Fibroblast of lung (primary cell): Measurements from ENCODE around the gene KIF1B. TPM values are rescaled to one million over a fixed set of nuclear protein-coding genes. Genes with fewer than 3 reads are reported as not detected.
"Not testable (repeated sequence)": the region's sequence is repeated elsewhere in the genome, so short reads cannot be mapped to it uniquely, and the experiment has no call there.

Experiments used
- DNase-seq, 2 donors: peaks; one replicate each; pipeline versions ENCODE4 v3.0.0 to v3.0.0-alpha.2; 2010; ENCODE audit warnings: low read depth in 2 of 2
- H2AFZ ChIP-seq: 2 replicates; pipeline ENCODE4 v1.5.1; 2012; ENCODE audit warnings: low read length, control low read depth, inconsistent platforms
- H3K27ac ChIP-seq: 2 replicates; pipeline ENCODE4 v1.5.1; 2011; ENCODE audit warnings: low read length, control low read depth; ENCODE audit not compliant: insufficient read depth
- H3K27me3 ChIP-seq: 2 replicates; pipeline ENCODE4 v1.5.1; 2011; ENCODE audit warnings: mild to moderate bottlenecking, low read length; ENCODE audit not compliant: control insufficient read depth, insufficient read depth
- H3K36me3 ChIP-seq: 2 replicates; pipeline ENCODE4 v1.5.1; 2011; ENCODE audit warnings: low read length; ENCODE audit not compliant: control insufficient read depth, insufficient read depth
- H3K4me1 ChIP-seq: 2 replicates; pipeline ENCODE4 v1.5.1; 2011; ENCODE audit warnings: low read length; ENCODE audit not compliant: control insufficient read depth, insufficient read depth; ENCODE audit errors: extremely low read depth
- H3K4me2 ChIP-seq: 2 replicates; pipeline ENCODE4 v1.5.1; 2011; ENCODE audit warnings: low read length, control low read depth; ENCODE audit not compliant: insufficient read depth; ENCODE audit errors: extremely low read depth
- H3K4me3 ChIP-seq, 4 experiments: fragments of 200-600 bp in 1 of 4; sonication (generic) in 1 of 4; replicated peaks in 1 of 4; 2 replicates each; pipeline ENCODE4 v1.5.1; 2011 to 2016; ENCODE audit warnings: low read length in 4 of 4, low read depth in 3 of 4, mild to moderate bottlenecking in 3 of 4, control low read depth in 2 of 4, inconsistent platforms in 1 of 4, mixed read lengths in 1 of 4; ENCODE audit not compliant: insufficient read depth in 1 of 4; ENCODE audit errors: control extremely low read depth in 1 of 4
- H3K79me2 ChIP-seq: 2 replicates; pipeline ENCODE4 v1.5.1; 2012; ENCODE audit warnings: mild to moderate bottlenecking, low read length, inconsistent platforms; ENCODE audit not compliant: control insufficient read depth, insufficient read depth
- H3K9ac ChIP-seq: 2 replicates; pipeline ENCODE4 v1.5.1; 2011; ENCODE audit warnings: mild to moderate bottlenecking, low read length, control low read depth; ENCODE audit not compliant: insufficient read depth
- H3K9me3 ChIP-seq: 2 replicates; pipeline ENCODE4 v1.5.1; 2012; ENCODE audit warnings: low read depth, low read length; ENCODE audit not compliant: control insufficient read depth, insufficient read depth
- H4K20me1 ChIP-seq: 2 replicates; pipeline ENCODE4 v1.5.1; 2011; ENCODE audit warnings: low read length; ENCODE audit not compliant: control insufficient read depth, insufficient read depth; ENCODE audit errors: extremely low read depth
- CTCF ChIP-seq, 2 donors: IDR thresholded peaks in 1 of 2; conservative IDR thresholded peaks in 1 of 2; 1 replicate in 1 of 2; 2 replicates in 1 of 2; pipeline ENCODE4 v1.5.1; 2011 to 2012; ENCODE audit warnings: low read length in 2 of 2, control low read depth in 1 of 2, inconsistent platforms in 1 of 2, low read depth in 1 of 2, mild to moderate bottlenecking in 1 of 2
- EZH2 ChIP-seq: IDR thresholded peaks from 2 replicates; pipeline ENCODE4 v1.5.1; 2012; ENCODE audit warnings: low read length, control low read depth, mild to moderate bottlenecking; ENCODE audit errors: missing control alignments
- polyA plus RNA-seq, 2 donors: library from polyadenylated mRNA; depleted of rRNA in 1 of 2; stranded (reverse) in 1 of 2; unstranded in 1 of 2; fragments of >200 nt; gene quantifications; 2 replicates each; pipeline ENCODE4 v1.2.1, GENCODE V29; 2011 to 2012; ENCODE audit warnings: missing spikeins in 1 of 2
- total RNA-seq: library from RNA; depleted of rRNA; stranded (reverse); fragments of >200 nt; gene quantifications from 2 replicates; pipeline ENCODE4 v1.2.1, GENCODE V29; 2014

KIF1B gene
- total and polyA plus RNA-seq, 2 donors (not counting 1 experiment from before 2014, with no cell fraction given) = 23.6 to 34.3 TPM

- H3K27ac ChIP-seq = no peak overlapping the region
- H3K27me3 ChIP-seq = no peaks in the 10 kb centered on the region
- no peaks in the 10 kb centered on the region for H4K20me1 ChIP-seq
- no peak overlapping the region for H2AFZ ChIP-seq
- H3K9ac ChIP-seq = no peak overlapping the region
- TF ChIP-seq CTCF (conservative IDR thresholded peaks at IDR 0.05 in 1 of 2, IDR thresholded peaks at IDR 0.05 in 1 of 2; ENCODE audit: low read depth in 1 of 2, low read length in 2 of 2) (no peak), EZH2 (no peak)
- no peak for DNase-seq
- H3K4me3 ChIP-seq = no peak overlapping the region
- H3K36me3 ChIP-seq = peaks cover 2% of the 10 kb centered on the region
- no peaks in the 10 kb centered on the region for H3K9me3 ChIP-seq
- H3K79me2 ChIP-seq = no peaks in the 10 kb centered on the region
- no peaks in the 10 kb centered on the region for H3K4me1 ChIP-seq
- H3K4me2 ChIP-seq = no peak overlapping the region
These were observed 157.8 kb downstream of the KIF1B start for GRCh38 chr1:10368194-10368593.

- H3K9me3 ChIP-seq = no peaks in the 10 kb centered on the region
- H4K20me1 ChIP-seq = no peaks in the 10 kb centered on the region
- no peaks in the 10 kb centered on the region for H3K36me3 ChIP-seq
- H3K4me3 ChIP-seq = no peak overlapping the region
- no peaks in the 10 kb centered on the region for H3K4me1 ChIP-seq
- no peaks in the 10 kb centered on the region for H3K27me3 ChIP-seq
- H3K27ac ChIP-seq = no peak overlapping the region
- DNase-seq = peak in 1 of 2 donors; percentile 37
- no peak overlapping the region for H3K9ac ChIP-seq
- no peaks in the 10 kb centered on the region for H3K79me2 ChIP-seq
- no peak overlapping the region for H3K4me2 ChIP-seq
- no peak overlapping the region for H2AFZ ChIP-seq
- no peak for TF ChIP-seq CTCF (conservative IDR thresholded peaks at IDR 0.05 in 1 of 2, IDR thresholded peaks at IDR 0.05 in 1 of 2; ENCODE audit: low read depth in 1 of 2, low read length in 2 of 2)
- TF ChIP-seq EZH2 = no peak
These were observed 164.1 kb downstream of the KIF1B start for GRCh38 chr1:10374442-10374860.

DNA sequence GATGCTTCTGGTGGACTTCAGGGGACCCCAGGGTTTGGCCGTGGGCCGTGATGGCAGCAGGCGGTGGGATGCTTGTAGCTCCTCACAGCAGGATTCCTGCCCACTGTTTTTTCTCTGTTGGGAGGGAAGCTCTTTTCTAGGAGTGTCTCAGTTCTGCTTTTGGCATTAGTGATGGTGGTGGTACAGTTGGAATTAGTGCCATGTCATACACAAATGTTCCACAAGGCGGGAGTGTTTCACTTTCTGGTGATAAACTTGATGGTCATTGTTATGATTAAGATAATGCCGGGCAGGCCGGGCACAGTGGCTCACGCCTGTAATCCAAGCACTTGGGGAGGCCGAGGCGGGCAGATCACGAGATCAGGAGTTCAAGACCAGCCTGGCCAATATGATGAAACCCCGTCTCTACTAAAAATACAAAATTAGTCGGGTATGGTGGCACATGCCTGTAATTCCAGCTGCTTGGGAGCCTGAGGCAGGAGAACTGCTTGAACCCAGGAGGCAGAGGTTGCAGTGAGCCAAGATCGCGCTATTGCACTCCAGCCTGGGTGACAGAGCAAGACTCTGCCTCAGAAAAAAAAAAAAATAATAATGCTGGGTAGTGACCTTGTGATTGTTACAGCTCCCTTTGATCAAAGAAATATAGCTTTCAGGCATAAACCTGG, 167.1 kb downstream of the KIF1B start:
- H2AFZ ChIP-seq, H3K9me3 ChIP-seq, H3K9ac ChIP-seq, H3K4me3 ChIP-seq, H3K79me2 ChIP-seq, H3K36me3 ChIP-seq, H3K4me2 ChIP-seq, H4K20me1 ChIP-seq, H3K27me3 ChIP-seq: not testable (repeated sequence)
- DNase-seq = peak; percentile 74 to 80
- H3K4me1 ChIP-seq = peaks cover 10% of the 10 kb centered on the region
- H3K27ac ChIP-seq = peak overlapping the region; percentile 70
- peak; percentile 68 to 73 for TF ChIP-seq CTCF (conservative IDR thresholded peaks at IDR 0.05 in 1 of 2, IDR thresholded peaks at IDR 0.05 in 1 of 2; ENCODE audit: low read depth in 1 of 2, low read length in 2 of 2)
